ENCODE data around the gene SPG11.
"Not testable (repeated sequence)": the region's sequence is repeated elsewhere in the genome, so short reads cannot be mapped to it uniquely, and the experiment has no call there.

Gene SPG11

GRCh38 chr15:44588541-44588940 is 74.9 kb downstream of the SPG11 start:
- peaks cover 96% of the 10 kb centered on the region for H3K36me3 Mint-ChIP-seq (ENCODE audit: low read depth)
- H3K4me1 Mint-ChIP-seq (ENCODE audit: low read depth): no peaks in the 10 kb centered on the region
- no peak overlapping the region for H3K27ac Mint-ChIP-seq
- intact Hi-C loops (cut with micrococcal nuclease): no loop called here
- no peak overlapping the region for H3K4me3 Mint-ChIP-seq
- no peaks in the 10 kb centered on the region for H3K9me3 Mint-ChIP-seq
- H3K27me3 Mint-ChIP-seq: no peaks in the 10 kb centered on the region

- intact Hi-C loops (cut with micrococcal nuclease): no loop called here
- peaks cover 99% of the 10 kb centered on the region for H3K36me3 Mint-ChIP-seq (ENCODE audit: low read depth)
- H3K4me1 Mint-ChIP-seq (ENCODE audit: low read depth): no peaks in the 10 kb centered on the region
- H3K9me3 Mint-ChIP-seq: no peaks in the 10 kb centered on the region
- H3K27me3 Mint-ChIP-seq: no peaks in the 10 kb centered on the region
- H3K4me3 Mint-ChIP-seq: no peak overlapping the region
- H3K27ac Mint-ChIP-seq: no peak overlapping the region
Observed at GRCh38 chr15:44585633-44586032, 77.8 kb downstream of the SPG11 start.

GRCh38 chr15:44584162-44584749 is 79.2 kb downstream of the SPG11 start:
- Mint-ChIP-seq H3K9me3 (no peaks in the 10 kb centered on the region), H3K36me3 (ENCODE audit: low read depth) (peaks cover 94% of the 10 kb centered on the region), H3K27me3 (no peaks in the 10 kb centered on the region), H3K27ac (peak overlapping the region; percentile 8), H3K4me3 (no peak overlapping the region), H3K4me1 (ENCODE audit: low read depth) (no peaks in the 10 kb centered on the region)
- intact Hi-C loops (cut with micrococcal nuclease): no loop called here

GRCh38 chr15:44580105-44580504 is 83.4 kb downstream of the SPG11 start:
- intact Hi-C loops (cut with micrococcal nuclease): no loop called here
- Mint-ChIP-seq H3K27me3 (no peaks in the 10 kb centered on the region), H3K27ac (no peak overlapping the region), H3K36me3 (ENCODE audit: low read depth) (peaks cover 76% of the 10 kb centered on the region), H3K4me3 (no peak overlapping the region), H3K9me3 (no peaks in the 10 kb centered on the region), H3K4me1 (ENCODE audit: low read depth) (no peaks in the 10 kb centered on the region)

GRCh38 chr15:44574734-44575133 is 88.7 kb downstream of the SPG11 start:
- intact Hi-C loops (cut with micrococcal nuclease): no loop called here
- Mint-ChIP-seq H3K4me3 (no peak overlapping the region), H3K27ac (peak overlapping the region; percentile 12), H3K36me3 (ENCODE audit: low read depth) (peaks cover 79% of the 10 kb centered on the region), H3K27me3 (no peaks in the 10 kb centered on the region), H3K4me1 (ENCODE audit: low read depth) (no peaks in the 10 kb centered on the region), H3K9me3 (no peaks in the 10 kb centered on the region)

- Mint-ChIP-seq H3K4me3 (no peak overlapping the region), H3K27me3 (no peaks in the 10 kb centered on the region), H3K4me1 (ENCODE audit: low read depth) (no peaks in the 10 kb centered on the region), H3K36me3 (ENCODE audit: low read depth) (peaks cover 84% of the 10 kb centered on the region), H3K9me3 (no peaks in the 10 kb centered on the region), H3K27ac (no peak overlapping the region)
- intact Hi-C loops (cut with micrococcal nuclease): no loop called here
Observed at GRCh38 chr15:44573386-44573785, 90.1 kb downstream of the SPG11 start.

- H3K27me3 Mint-ChIP-seq: no peaks in the 10 kb centered on the region
Observed at GRCh38 chr15:44570361-44570760, 93.1 kb downstream of the SPG11 start.

GRCh38 chr15:44569316-44569715 is 94.1 kb downstream of the SPG11 start:
- intact Hi-C loops (cut with micrococcal nuclease): no loop called here
- no peak overlapping the region for H3K27ac Mint-ChIP-seq
- no peak overlapping the region for H3K4me3 Mint-ChIP-seq

More at GRCh38 chr15:44570361-44570760, 93.1 kb downstream of the SPG11 start:
- intact Hi-C loops (cut with micrococcal nuclease): no loop called here
- H3K36me3 Mint-ChIP-seq (ENCODE audit: low read depth): peaks cover 97% of the 10 kb centered on the region
- no peaks in the 10 kb centered on the region for H3K9me3 Mint-ChIP-seq
- no peak overlapping the region for H3K4me3 Mint-ChIP-seq
- H3K27ac Mint-ChIP-seq: no peak overlapping the region
- no peaks in the 10 kb centered on the region for H3K4me1 Mint-ChIP-seq (ENCODE audit: low read depth)

GRCh38 chr15:44568338-44568737 is 95.1 kb downstream of the SPG11 start:
- Mint-ChIP-seq H3K36me3 (ENCODE audit: low read depth) (peaks cover 97% of the 10 kb centered on the region), H3K27me3 (no peaks in the 10 kb centered on the region), H3K9me3 (no peaks in the 10 kb centered on the region), H3K27ac (no peak overlapping the region), H3K4me1 (ENCODE audit: low read depth) (no peaks in the 10 kb centered on the region), H3K4me3 (no peak overlapping the region)
- intact Hi-C loops (cut with micrococcal nuclease): no loop called here

More at GRCh38 chr15:44569316-44569715, 94.1 kb downstream of the SPG11 start:
- peaks cover 97% of the 10 kb centered on the region for H3K36me3 Mint-ChIP-seq (ENCODE audit: low read depth)
- no peaks in the 10 kb centered on the region for H3K4me1 Mint-ChIP-seq (ENCODE audit: low read depth)
- no peaks in the 10 kb centered on the region for H3K27me3 Mint-ChIP-seq
- no peaks in the 10 kb centered on the region for H3K9me3 Mint-ChIP-seq

- intact Hi-C loops (cut with micrococcal nuclease): no loop called here
- peaks cover 95% of the 10 kb centered on the region for H3K36me3 Mint-ChIP-seq (ENCODE audit: low read depth)
- no peak overlapping the region for H3K4me3 Mint-ChIP-seq
- H3K4me1 Mint-ChIP-seq (ENCODE audit: low read depth): no peaks in the 10 kb centered on the region
- no peaks in the 10 kb centered on the region for H3K27me3 Mint-ChIP-seq
- no peak overlapping the region for H3K27ac Mint-ChIP-seq
- H3K9me3 Mint-ChIP-seq: no peaks in the 10 kb centered on the region
Observed at GRCh38 chr15:44566155-44566540, 97.3 kb downstream of the SPG11 start.

GRCh38 chr15:44565387-44566154 is 97.9 kb downstream of the SPG11 start:
- Mint-ChIP-seq H3K27ac (no peak overlapping the region), H3K9me3 (no peaks in the 10 kb centered on the region), H3K4me1 (ENCODE audit: low read depth) (no peaks in the 10 kb centered on the region), H3K4me3 (no peak overlapping the region), H3K36me3 (ENCODE audit: low read depth) (peaks cover 95% of the 10 kb centered on the region), H3K27me3 (no peaks in the 10 kb centered on the region)
- intact Hi-C loops (cut with micrococcal nuclease): no loop called here

GRCh38 chr15:44560926-44561325 is 102.5 kb downstream of the SPG11 start:
- H3K4me3 Mint-ChIP-seq; H3K27me3 Mint-ChIP-seq; H3K4me1 Mint-ChIP-seq (ENCODE audit: low read depth); intact Hi-C loops (cut with micrococcal nuclease); H3K9me3 Mint-ChIP-seq; H3K27ac Mint-ChIP-seq: not testable (repeated sequence)
- H3K36me3 Mint-ChIP-seq (ENCODE audit: low read depth): peaks cover 93% of the 10 kb centered on the region

GRCh38 chr15:44554934-44555723 is 108.3 kb downstream of the SPG11 start:
- H3K36me3 Mint-ChIP-seq (ENCODE audit: low read depth): peaks cover 88% of the 10 kb centered on the region
- H3K4me3 Mint-ChIP-seq: no peak overlapping the region
- no peak overlapping the region for H3K27ac Mint-ChIP-seq
- intact Hi-C loops (cut with micrococcal nuclease): no loop called here
- H3K27me3 Mint-ChIP-seq: no peaks in the 10 kb centered on the region
- no peaks in the 10 kb centered on the region for H3K9me3 Mint-ChIP-seq
- H3K4me1 Mint-ChIP-seq (ENCODE audit: low read depth): no peaks in the 10 kb centered on the region

GRCh38 chr15:44550734-44551133 is 112.7 kb downstream of the SPG11 start:
- intact Hi-C loops (cut with micrococcal nuclease): no loop called here
- no peak overlapping the region for H3K27ac Mint-ChIP-seq
- peaks cover 68% of the 10 kb centered on the region for H3K36me3 Mint-ChIP-seq (ENCODE audit: low read depth)
- H3K27me3 Mint-ChIP-seq: no peaks in the 10 kb centered on the region
- H3K4me1 Mint-ChIP-seq (ENCODE audit: low read depth): peaks cover 5% of the 10 kb centered on the region
- no peaks in the 10 kb centered on the region for H3K9me3 Mint-ChIP-seq
- no peak overlapping the region for H3K4me3 Mint-ChIP-seq
